ENCODE measurements around the gene UROC1. TPM values are rescaled to one million over a fixed set of nuclear protein-coding genes. Genes with fewer than 3 reads are reported as not detected.

Gene UROC1
- total and polyA plus RNA-seq, 2 of the 4 experiments (the other 2 are of a cell fraction) = not detected

- Histone ChIP-seq H3K79me1 (ENCODE audit: low read depth in 1 of 2, low read length in 2 of 2) (no peaks in the 10 kb centered on the region), H3K14ac (replicated peaks; ENCODE audit: low read depth, low read length) (no peak overlapping the region), H4K5ac (ENCODE audit: low read depth, low read length) (no peak overlapping the region), H2AK9ac (replicated peaks; ENCODE audit: low read depth, low read length, poor library complexity) (no peak overlapping the region), H2AK5ac (ENCODE audit: low read depth, low read length) (no peak overlapping the region), H4K91ac (ENCODE audit: insufficient read depth, low read depth, low read length) (no peak overlapping the region), H3K27ac (ENCODE audit: insufficient read depth, low read length) (no peak overlapping the region), H3K56ac (ENCODE audit: extremely low read depth, insufficient read depth, low read length) (no peak overlapping the region), H4K20me1 (ENCODE audit: insufficient read depth, low read length) (no peaks in the 10 kb centered on the region), H2BK15ac (ENCODE audit: low read depth, low read length) (no peak overlapping the region), H3K18ac (ENCODE audit: low read depth, low read length) (no peak overlapping the region), H3K4me2 (ENCODE audit: low read depth, low read length) (no peak overlapping the region), H3K23ac (ENCODE audit: low read depth, low read length) (no peak overlapping the region), H4K8ac (ENCODE audit: low read depth in 2 of 2, low read length in 2 of 2) (no peak overlapping the region), H2BK120ac (ENCODE audit: low read depth, low read length) (no peak overlapping the region), H3K4ac (ENCODE audit: low read depth, low read length) (no peak overlapping the region), H3K4me1 (ENCODE audit: control insufficient read depth, insufficient read depth, low read length) (no peaks in the 10 kb centered on the region), H2BK20ac (ENCODE audit: low read depth, low read length) (no peak overlapping the region), H2BK5ac (ENCODE audit: low read depth, low read length, poor library complexity, severe bottlenecking) (no peak overlapping the region), H3K27me3 (ENCODE audit: control insufficient read depth, insufficient read depth, low read length) (peaks cover 32% of the 10 kb centered on the region), H2AFZ (replicated peaks; ENCODE audit: low read length, poor library complexity) (no peak overlapping the region), H3K4me3 (ENCODE audit: insufficient read depth, low read depth, low read length) (no peak overlapping the region), H3K9ac (ENCODE audit: low read depth, low read length) (no peak overlapping the region), H3K9me1 (ENCODE audit: insufficient read depth, low read length) (no peaks in the 10 kb centered on the region), H3K9me3 (ENCODE audit: control insufficient read depth, insufficient read depth, low read length) (no peaks in the 10 kb centered on the region), H3K36me3 (ENCODE audit: control insufficient read depth, insufficient read depth, low read length) (no peaks in the 10 kb centered on the region)
- no TSS peak for BruUV-seq (replicated peaks)
- in situ Hi-C loops (cut with MboI; ENCODE audit: low sequenced_read_pairs) = no loop called here
- DNase-seq = no peak
- ATAC-seq (ENCODE audit: low read depth) = no peak
- intact Hi-C loops (cut with micrococcal nuclease) = no loop called here
- ChIA-PET POLR2A (ENCODE audit: unreplicated experiment) (no interaction called here), CTCF (no interaction called here)
- dilution Hi-C loops (cut with HindIII; ENCODE audit: low sequenced_read_pairs, unreplicated experiment) = no loop called here
- no peak for TF ChIP-seq CEBPB (IDR thresholded peaks at IDR 0.05; ENCODE audit: low read depth, low read length)
- no peak for TF ChIP-seq USF2 (IDR thresholded peaks at IDR 0.05; ENCODE audit: low read depth, low read length)
- no peak for TF ChIP-seq CTCF (conservative IDR thresholded peaks at IDR 0.05; ENCODE audit: low read depth, low read length)
- TF ChIP-seq MAFK (IDR thresholded peaks at IDR 0.05; ENCODE audit: low read depth, low read length) = no peak
- no peak for TF ChIP-seq RAD21 (IDR thresholded peaks at IDR 0.05; ENCODE audit: low read length)
- TF ChIP-seq SMC3 (IDR thresholded peaks at IDR 0.05; ENCODE audit: low read depth, low read length) = no peak
- no peak for TF ChIP-seq CHD1 (IDR thresholded peaks at IDR 0.05; ENCODE audit: low read depth, low read length)
- TF ChIP-seq ELK1 (IDR thresholded peaks at IDR 0.05; ENCODE audit: borderline replicate concordance, low read depth, low read length) = no peak
- TF ChIP-seq FOS (IDR thresholded peaks at IDR 0.05; ENCODE audit: low read depth, low read length) = no peak
- no peak for TF ChIP-seq NFE2L2 (IDR thresholded peaks at IDR 0.05; ENCODE audit: low read depth, low read length)
- no peak for TF ChIP-seq MXI1 (IDR thresholded peaks at IDR 0.05; ENCODE audit: borderline replicate concordance, low read depth, low read length)
- TF ChIP-seq MAZ (IDR thresholded peaks at IDR 0.05; ENCODE audit: borderline replicate concordance, low read depth, low read length) = no peak
- TF ChIP-seq POLR2A (IDR thresholded peaks at IDR 0.05; ENCODE audit: low read depth, low read length) = no peak
- TF ChIP-seq BHLHE40 (IDR thresholded peaks at IDR 0.05; ENCODE audit: low read depth, low read length) = no peak
- no peak for TF ChIP-seq RCOR1 (IDR thresholded peaks at IDR 0.05; ENCODE audit: insufficient replicate concordance, low read length)
- TF ChIP-seq RFX5 (IDR thresholded peaks at IDR 0.05; ENCODE audit: low read depth, low read length) = no peak
- 85% methylated on average over 6 of the region's 15 CpGs; no CpG with 5 or more reads in 1 of the 2 experiments for WGBS, 2 experiments (ENCODE audit: extremely low coverage in 2 of 2, insufficient read length in 1 of 2)
Measured at GRCh38 chr3:126517986-126518778, 609 bp upstream of the UROC1 start.
